Mammary epithelial cell (primary cell): ENCODE data around the gene AQP7.

ENCODE experiments used
- CTCF ChIP-seq, 2 donors: IDR thresholded peaks in 1 of 2; conservative IDR thresholded peaks in 1 of 2; 2 replicates each; pipeline ENCODE4 v1.5.1; 2011 to 2012; ENCODE audit warnings: inconsistent platforms in 2 of 2, low read length in 2 of 2, mild to moderate bottlenecking in 2 of 2, control low read depth in 1 of 2, low read depth in 1 of 2; ENCODE audit not compliant: insufficient read depth in 1 of 2; ENCODE audit errors: extremely low read depth in 1 of 2
- EZH2 ChIP-seq: IDR thresholded peaks from 2 replicates; pipeline ENCODE4 v1.6.1; 2012; ENCODE audit warnings: low read length, inconsistent platforms, borderline replicate concordance

GRCh38 chr9:33431420-33431819, 29.1 kb upstream of the AQP7 start:
- TF ChIP-seq CTCF (conservative IDR thresholded peaks at IDR 0.05 in 1 of 2, IDR thresholded peaks at IDR 0.05 in 1 of 2; ENCODE audit: extremely low read depth in 1 of 2, insufficient read depth in 1 of 2, low read depth in 1 of 2, low read length in 2 of 2) (no peak), EZH2 (no peak)
